Endodermal cell (in vitro differentiated cells): ENCODE results near the gene DNAH1. TPM values are rescaled to one million over a fixed set of nuclear protein-coding genes. Genes with fewer than 3 reads are reported as not detected.
A peak's percentile ranks its signal among the peaks of the same experiment; 100 is the strongest.

Source experiments
- DNase-seq: peaks from one replicate; pipeline ENCODE4 v3.0.0-alpha.2; 2017
- H3K27ac ChIP-seq: 2 replicates; pipeline ENCODE4 v1.5.1; 2013; ENCODE audit warnings: mild to moderate bottlenecking, low read depth, low read length, moderate library complexity
- H3K27me3 ChIP-seq: 2 replicates; pipeline ENCODE4 v1.6.1; 2013; ENCODE audit warnings: mild to moderate bottlenecking, low read length, moderate library complexity; ENCODE audit not compliant: insufficient read depth, control insufficient read depth, poor library complexity, severe bottlenecking
- H3K36me3 ChIP-seq: 2 replicates; pipeline ENCODE4 v1.7.0; 2013; ENCODE audit warnings: mild to moderate bottlenecking, low read length, moderate library complexity; ENCODE audit not compliant: control insufficient read depth, insufficient read depth
- H3K4me1 ChIP-seq: one replicate; pipeline ENCODE4 v1.7.0; 2013; ENCODE audit warnings: low read length; ENCODE audit not compliant: control insufficient read depth, insufficient read depth
- H3K4me3 ChIP-seq: 2 replicates; pipeline ENCODE4 v1.5.1; 2013; ENCODE audit warnings: mild to moderate bottlenecking, low read length, moderate library complexity
- H3K9ac ChIP-seq: 2 replicates; pipeline ENCODE4 v1.6.1; 2013; ENCODE audit warnings: mild to moderate bottlenecking, low read length, moderate library complexity; ENCODE audit not compliant: poor library complexity, severe bottlenecking; ENCODE audit errors: extremely low read depth
- H3K9me3 ChIP-seq: 2 replicates; pipeline ENCODE4 v1.6.1; 2013; ENCODE audit warnings: mild to moderate bottlenecking, low read length, moderate library complexity; ENCODE audit not compliant: control insufficient read depth
- H3K27ac Mint-ChIP-seq: 2 replicates; pipeline ENCODE4 v1.8.0; 2020; ENCODE audit warnings: mixed read lengths
- H3K27me3 Mint-ChIP-seq: 2 replicates; pipeline ENCODE4 v1.8.0; 2021; ENCODE audit warnings: mild to moderate bottlenecking, mixed read lengths; ENCODE audit not compliant: insufficient read depth
- H3K36me3 Mint-ChIP-seq: 2 replicates; pipeline ENCODE4 v1.8.0; 2020; ENCODE audit warnings: low read depth, mixed read lengths
- H3K4me1 Mint-ChIP-seq: 2 replicates; pipeline ENCODE4 v1.8.0; 2020; ENCODE audit warnings: mixed read lengths
- H3K4me3 Mint-ChIP-seq: 2 replicates; pipeline ENCODE4 v1.8.0; 2020; ENCODE audit warnings: mild to moderate bottlenecking, moderate library complexity, mixed read lengths
- H3K9me3 Mint-ChIP-seq: 2 replicates; pipeline ENCODE4 v1.8.0; 2020; ENCODE audit warnings: mild to moderate bottlenecking, mixed read lengths
- WGBS, 2 experiments: methylation state at CpG; one replicate each; pipeline versions ENCODE4 v1.1.5 to v1.1.7; 2013; ENCODE audit warnings: missing lambda C conversion rate in 2 of 2, mixed read lengths in 1 of 2; ENCODE audit not compliant: insufficient coverage in 1 of 2, insufficient read length in 1 of 2; 5-methylcytosine and 5-hydroxymethylcytosine counted together
- total RNA-seq, 2 donors: library from RNA; stranded (reverse); fragmentation: NEBNext Ultra II Directional in 1 of 2; extraction: Animal tissue kit (Norgen Biotek cat#: 25700) in 1 of 2; gene quantifications; 2 replicates in 1 of 2; 3 replicates in 1 of 2; pipeline ENCODE4 v1.2.1, GENCODE V29; 2021
- TF ChIP-seq, protein P1 (sequence below): fragments of 200-600 bp; sonication (generic); conservative IDR thresholded peaks from 2 replicates; pipeline ENCODE4 v1.5.0; 2021; ENCODE audit warnings: antibody characterized with exemption, mild to moderate bottlenecking

DNAH1 gene
- total RNA-seq, 2 donors from 2014 or later, result 4.9 to 5.5 TPM

DNA sequence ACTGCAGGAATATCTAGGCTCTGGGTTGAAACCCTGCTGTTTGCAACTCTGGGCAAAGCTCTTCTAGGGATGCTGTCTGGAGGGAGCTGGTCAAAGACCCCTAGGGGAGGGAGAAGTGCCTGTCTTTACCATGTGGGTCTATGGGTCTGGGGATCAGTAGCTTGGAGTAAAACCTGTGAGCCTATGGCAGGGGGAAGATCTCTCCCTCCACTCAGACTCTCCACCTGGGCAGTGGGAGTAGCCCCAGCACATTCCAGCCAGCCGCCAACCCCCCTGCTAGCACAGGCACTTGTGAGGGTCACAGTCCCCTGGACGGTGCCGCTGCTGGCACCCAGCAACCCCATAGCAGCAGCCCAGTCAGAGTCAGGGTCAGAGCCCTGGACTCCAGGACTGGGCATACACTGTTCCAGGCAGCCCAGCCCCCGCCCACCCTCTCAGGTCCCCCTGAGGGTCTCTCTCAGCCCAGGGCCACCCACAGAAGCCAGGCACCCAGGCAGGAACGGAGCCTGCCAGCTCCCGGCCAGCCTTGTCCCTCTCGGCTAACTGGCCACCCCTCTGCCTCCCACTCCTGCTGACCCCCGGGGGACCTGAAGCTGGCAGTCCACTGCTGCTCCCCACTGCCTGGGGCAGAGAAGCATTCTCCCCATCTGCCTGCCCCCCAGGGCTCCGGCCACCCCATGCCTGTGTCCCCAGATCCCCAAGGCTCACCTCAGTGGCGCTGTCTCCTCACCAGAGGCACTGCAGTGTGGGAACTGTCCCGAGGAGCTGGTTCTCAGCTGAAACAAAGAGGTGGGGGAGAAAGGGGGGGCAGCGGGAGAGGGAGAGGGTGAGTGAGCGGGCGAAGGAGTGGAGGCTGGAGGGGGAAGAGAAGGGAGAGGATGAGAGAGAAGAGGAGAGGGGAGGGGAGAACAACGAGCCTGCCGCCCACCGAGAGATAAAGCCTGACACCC lies 17.7 kb upstream of the DNAH1 start:
- H3K4me1 Mint-ChIP-seq, result peaks cover 31% of the 10 kb centered on the region
- Histone ChIP-seq H3K4me3 (peak overlapping the region; percentile 45), H3K9me3 (no peaks in the 10 kb centered on the region), H3K9ac (no peak overlapping the region), H3K4me1 (peaks cover 14% of the 10 kb centered on the region), H3K36me3 (no peaks in the 10 kb centered on the region), H3K27me3 (no peaks in the 10 kb centered on the region), H3K27ac (peak overlapping the region; percentile 86)
- H3K36me3 Mint-ChIP-seq, result no peaks in the 10 kb centered on the region
- DNase-seq, result peak; percentile 80
- WGBS, 2 experiments, result 26 to 37% methylated on average over 11 to 17 of the region's 17 CpGs
- H3K9me3 Mint-ChIP-seq, result no peaks in the 10 kb centered on the region
- H3K27ac Mint-ChIP-seq, result peak overlapping the region; percentile 64
- H3K4me3 Mint-ChIP-seq, result peak overlapping the region; percentile 38
- TF ChIP-seq, protein P1, sequence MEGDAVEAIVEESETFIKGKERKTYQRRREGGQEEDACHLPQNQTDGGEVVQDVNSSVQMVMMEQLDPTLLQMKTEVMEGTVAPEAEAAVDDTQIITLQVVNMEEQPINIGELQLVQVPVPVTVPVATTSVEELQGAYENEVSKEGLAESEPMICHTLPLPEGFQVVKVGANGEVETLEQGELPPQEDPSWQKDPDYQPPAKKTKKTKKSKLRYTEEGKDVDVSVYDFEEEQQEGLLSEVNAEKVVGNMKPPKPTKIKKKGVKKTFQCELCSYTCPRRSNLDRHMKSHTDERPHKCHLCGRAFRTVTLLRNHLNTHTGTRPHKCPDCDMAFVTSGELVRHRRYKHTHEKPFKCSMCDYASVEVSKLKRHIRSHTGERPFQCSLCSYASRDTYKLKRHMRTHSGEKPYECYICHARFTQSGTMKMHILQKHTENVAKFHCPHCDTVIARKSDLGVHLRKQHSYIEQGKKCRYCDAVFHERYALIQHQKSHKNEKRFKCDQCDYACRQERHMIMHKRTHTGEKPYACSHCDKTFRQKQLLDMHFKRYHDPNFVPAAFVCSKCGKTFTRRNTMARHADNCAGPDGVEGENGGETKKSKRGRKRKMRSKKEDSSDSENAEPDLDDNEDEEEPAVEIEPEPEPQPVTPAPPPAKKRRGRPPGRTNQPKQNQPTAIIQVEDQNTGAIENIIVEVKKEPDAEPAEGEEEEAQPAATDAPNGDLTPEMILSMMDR, result no peak
- H3K27me3 Mint-ChIP-seq, result no peaks in the 10 kb centered on the region

DNA sequence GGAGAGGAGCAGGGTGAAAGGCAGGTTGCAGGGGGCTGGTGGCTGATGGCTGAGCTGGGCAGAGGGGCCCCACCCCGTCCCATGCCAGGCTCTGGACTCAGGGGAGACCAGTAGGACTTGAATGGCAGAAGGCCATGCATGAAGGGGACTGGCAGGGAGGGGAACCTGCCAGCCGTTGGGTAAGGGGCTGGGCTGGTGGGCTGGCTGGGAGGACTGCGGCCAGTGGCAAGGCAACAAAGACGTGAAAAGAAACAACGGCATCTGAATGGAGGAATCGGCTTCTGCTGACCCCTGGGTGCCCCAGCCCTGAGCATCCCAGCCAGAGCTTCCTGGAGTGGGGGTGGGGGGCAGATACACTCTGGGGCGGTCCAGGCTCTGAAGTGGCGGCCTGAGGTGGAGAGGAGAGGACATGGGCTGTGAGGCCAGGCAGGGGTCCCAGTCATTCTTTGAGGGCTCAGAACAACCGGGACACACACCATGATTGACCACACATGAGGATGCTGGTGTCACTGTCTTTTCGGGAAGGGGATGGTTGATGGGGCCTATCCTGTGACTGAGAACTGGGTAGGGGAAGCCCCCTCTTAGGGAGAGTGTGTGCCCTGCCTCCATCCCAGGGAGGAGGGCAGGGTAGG lies 16.8 kb upstream of the DNAH1 start:
- no peaks in the 10 kb centered on the region for H3K36me3 Mint-ChIP-seq
- WGBS, 2 experiments, result 31 to 48% methylated on average over 6 to 10 of the region's 10 CpGs
- peak overlapping the region; percentile 30 for H3K27ac Mint-ChIP-seq
- Histone ChIP-seq H3K27ac (peak overlapping the region; percentile 86), H3K9me3 (no peaks in the 10 kb centered on the region), H3K27me3 (no peaks in the 10 kb centered on the region), H3K36me3 (no peaks in the 10 kb centered on the region), H3K9ac (no peak overlapping the region), H3K4me1 (peaks cover 14% of the 10 kb centered on the region), H3K4me3 (peak overlapping the region; percentile 45)
- peak; percentile 70 for DNase-seq
- H3K4me3 Mint-ChIP-seq, result peak overlapping the region; percentile 38
- H3K27me3 Mint-ChIP-seq, result no peaks in the 10 kb centered on the region
- H3K9me3 Mint-ChIP-seq, result no peaks in the 10 kb centered on the region
- H3K4me1 Mint-ChIP-seq, result peaks cover 31% of the 10 kb centered on the region
- TF ChIP-seq, protein P1, result no peak

DNA sequence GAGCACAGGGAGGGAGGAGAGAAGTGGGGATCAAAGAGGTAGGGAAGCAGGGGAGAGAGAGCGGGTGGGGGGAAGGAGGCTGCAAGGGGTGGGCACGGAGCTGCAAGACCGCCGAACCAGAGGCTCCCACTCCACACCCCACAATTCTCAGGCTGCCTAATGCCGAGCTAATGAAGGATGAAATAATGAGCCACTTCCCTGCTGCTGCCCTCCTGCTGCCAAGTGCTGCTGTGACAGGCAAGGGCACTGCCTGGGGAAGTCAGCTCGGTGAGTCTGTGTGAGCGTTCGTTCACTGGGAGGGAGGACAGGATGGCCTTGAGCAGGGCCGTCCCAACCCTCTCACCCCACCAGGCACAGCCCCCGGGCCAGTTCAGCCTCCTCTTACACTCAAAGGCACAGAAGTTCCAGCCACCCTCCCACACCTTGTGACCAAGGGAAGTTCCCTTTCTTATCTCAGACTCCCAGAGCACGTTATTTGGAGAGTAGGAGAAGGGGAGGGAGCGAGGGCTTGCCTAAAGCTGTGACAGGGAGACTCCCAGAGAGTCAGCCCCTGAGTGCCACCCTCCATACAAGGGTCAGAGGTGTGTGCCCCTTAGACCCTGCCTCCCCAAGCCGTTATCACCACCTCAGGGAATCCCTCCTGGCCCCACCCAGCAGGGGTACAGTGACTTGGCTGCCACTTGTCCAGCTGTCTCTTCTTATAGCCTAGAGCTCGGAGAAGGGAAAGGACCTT lies 16.1 kb upstream of the DNAH1 start:
- H3K4me1 ChIP-seq, result peaks cover 14% of the 10 kb centered on the region
- no peaks in the 10 kb centered on the region for H3K36me3 Mint-ChIP-seq

More for the DNA sequence above, 16.1 kb upstream of the DNAH1 start:
- H3K27ac Mint-ChIP-seq, result peak overlapping the region; percentile 30
- no peaks in the 10 kb centered on the region for H3K9me3 Mint-ChIP-seq
- H3K27me3 Mint-ChIP-seq, result no peaks in the 10 kb centered on the region
- DNase-seq, result peak; percentile 83
- Histone ChIP-seq H3K9me3 (no peaks in the 10 kb centered on the region), H3K4me3 (peak overlapping the region; percentile 44), H3K27ac (peak overlapping the region; percentile 86), H3K27me3 (no peaks in the 10 kb centered on the region), H3K9ac (no peak overlapping the region), H3K36me3 (no peaks in the 10 kb centered on the region)
- 17 to 28% methylated on average over 1 to 13 of the region's 14 CpGs for WGBS, 2 experiments
- peak overlapping the region; percentile 28 for H3K4me3 Mint-ChIP-seq
- peaks cover 31% of the 10 kb centered on the region for H3K4me1 Mint-ChIP-seq
- TF ChIP-seq, protein P1, result peak; percentile 47
